Lower leg skin (tissue), 4 donors: Measurements from ENCODE around the gene PM20D2. TPM values are rescaled to one million over a fixed set of nuclear protein-coding genes. Genes with fewer than 3 reads are reported as not detected.

Experiments used
- DNase-seq, 2 donors: peaks; one replicate each; pipeline ENCODE4 v3.0.0-alpha.2; 2019; ENCODE audit warnings: low spot score in 2 of 2
- H3K4me3 ChIP-seq: fragments of 200-600 bp; sonication (generic); 2 replicates; pipeline ENCODE4 v1.5.1; 2017; ENCODE audit warnings: mild to moderate bottlenecking, low read depth; ENCODE audit not compliant: poor library complexity, severe bottlenecking
- POLR2A ChIP-seq, 2 donors: fragments of 450-650 bp; IDR thresholded peaks; one replicate each; pipeline ENCODE4 v1.6.1; 2016 to 2017; ENCODE audit warnings: antibody characterized with exemption in 2 of 2, mild to moderate bottlenecking in 1 of 2, moderate library complexity in 1 of 2
- WGBS, 2 donors: methylation state at CpG; one replicate each; pipeline ENCODE4 v1.1.5; 2018; 5-methylcytosine and 5-hydroxymethylcytosine counted together
- intact Hi-C: fragments of 100-400 bp; cut with DNase I; formaldehyde crosslinking; loops from one replicate; pipeline ENCODE4 v1.15.0; 2023; ENCODE audit warnings: low total_unique reads
- total RNA-seq, 4 donors: library from RNA; depleted of rRNA; stranded (reverse); fragments of >200 nt; gene quantifications; one replicate each; pipeline ENCODE4 v1.1.0, GENCODE V29; 2016
- TF ChIP-seq, protein P1 (sequence below), 3 donors: fragments of 450-650 bp; IDR thresholded peaks; one replicate each; pipeline ENCODE4 v1.5.1; 2016; ENCODE audit warnings: antibody characterized with exemption in 3 of 3, mild to moderate bottlenecking in 3 of 3, moderate library complexity in 2 of 3

The PM20D2 gene
- total RNA-seq, 4 donors from 2014 or later: 10.6 to 19.4 (median 15.7) TPM

- DNase-seq: no peak
- WGBS, 2 donors: 27 to 33% methylated on average over 20 to 26 of the region's 26 CpGs
- intact Hi-C loops: no loop called here
These were observed 1.2 kb downstream of the PM20D2 start for GRCh38 chr6:89146718-89147700.

GRCh38 chr6:89148016-89148750, 2.3 kb downstream of the PM20D2 start:
- no peak overlapping the region for H3K4me3 ChIP-seq
- DNase-seq: no peak
- TF ChIP-seq, protein P1, sequence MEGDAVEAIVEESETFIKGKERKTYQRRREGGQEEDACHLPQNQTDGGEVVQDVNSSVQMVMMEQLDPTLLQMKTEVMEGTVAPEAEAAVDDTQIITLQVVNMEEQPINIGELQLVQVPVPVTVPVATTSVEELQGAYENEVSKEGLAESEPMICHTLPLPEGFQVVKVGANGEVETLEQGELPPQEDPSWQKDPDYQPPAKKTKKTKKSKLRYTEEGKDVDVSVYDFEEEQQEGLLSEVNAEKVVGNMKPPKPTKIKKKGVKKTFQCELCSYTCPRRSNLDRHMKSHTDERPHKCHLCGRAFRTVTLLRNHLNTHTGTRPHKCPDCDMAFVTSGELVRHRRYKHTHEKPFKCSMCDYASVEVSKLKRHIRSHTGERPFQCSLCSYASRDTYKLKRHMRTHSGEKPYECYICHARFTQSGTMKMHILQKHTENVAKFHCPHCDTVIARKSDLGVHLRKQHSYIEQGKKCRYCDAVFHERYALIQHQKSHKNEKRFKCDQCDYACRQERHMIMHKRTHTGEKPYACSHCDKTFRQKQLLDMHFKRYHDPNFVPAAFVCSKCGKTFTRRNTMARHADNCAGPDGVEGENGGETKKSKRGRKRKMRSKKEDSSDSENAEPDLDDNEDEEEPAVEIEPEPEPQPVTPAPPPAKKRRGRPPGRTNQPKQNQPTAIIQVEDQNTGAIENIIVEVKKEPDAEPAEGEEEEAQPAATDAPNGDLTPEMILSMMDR (IDR thresholded peaks at IDR 0.05): no peak
- TF ChIP-seq POLR2A (IDR thresholded peaks at IDR 0.05): no peak
- 82 to 83% methylated on average over 17 of the region's 17 CpGs for WGBS, 2 donors
- intact Hi-C loops: no loop called here

More at GRCh38 chr6:89146718-89147700, 1.2 kb downstream of the PM20D2 start:
- TF ChIP-seq, protein P1 (IDR thresholded peaks at IDR 0.05): no peak
- no peak for TF ChIP-seq POLR2A (IDR thresholded peaks at IDR 0.05)
- H3K4me3 ChIP-seq: peak overlapping the region; percentile 67

GRCh38 chr6:89154131-89154530, 8.3 kb downstream of the PM20D2 start:
- H3K4me3 ChIP-seq: no peak overlapping the region
- intact Hi-C loops: no loop called here
- TF ChIP-seq, protein P1 (IDR thresholded peaks at IDR 0.05): no peak
- TF ChIP-seq POLR2A (IDR thresholded peaks at IDR 0.05): no peak
- no peak for DNase-seq
- WGBS, 2 donors: 82 to 87% methylated on average over 1 of the region's 1 CpG

GRCh38 chr6:89160331-89161092, 14.7 kb downstream of the PM20D2 start:
- WGBS, 2 donors: 97 to 98% methylated on average over 4 of the region's 4 CpGs
- no peak for DNase-seq
- intact Hi-C loops: no loop called here
- H3K4me3 ChIP-seq: no peak overlapping the region
- TF ChIP-seq, protein P1 (IDR thresholded peaks at IDR 0.05): no peak
- TF ChIP-seq POLR2A (IDR thresholded peaks at IDR 0.05): no peak

GRCh38 chr6:89161326-89162046, 15.6 kb downstream of the PM20D2 start:
- intact Hi-C loops: no loop called here
- 79 to 81% methylated on average over 7 of the region's 7 CpGs for WGBS, 2 donors
- H3K4me3 ChIP-seq: no peak overlapping the region
- DNase-seq: no peak
- TF ChIP-seq, protein P1 (IDR thresholded peaks at IDR 0.05): no peak
- no peak for TF ChIP-seq POLR2A (IDR thresholded peaks at IDR 0.05)
